Measurements from ENCODE around the gene PROS1.

DNA sequence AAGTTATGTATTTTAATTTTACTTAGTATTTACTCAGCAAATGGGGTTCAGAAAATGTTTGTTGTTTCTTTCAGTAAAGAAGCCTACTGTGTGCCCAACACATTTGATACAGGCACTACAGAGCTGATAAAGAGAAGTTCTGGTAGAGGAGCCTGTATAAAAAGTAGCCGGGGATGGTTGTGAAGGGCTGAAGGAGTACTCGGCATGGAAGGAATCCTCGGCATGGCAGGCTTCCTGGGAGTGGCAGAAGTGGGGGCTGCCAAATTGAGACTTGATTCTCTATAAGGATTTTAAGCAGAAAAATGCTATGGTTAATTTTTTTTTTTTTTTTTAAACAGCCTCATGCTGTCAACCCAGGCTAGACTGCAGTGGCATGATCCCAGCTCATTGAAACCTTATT, 15.5 kb upstream of the PROS1 start:
- TF ChIP-seq JUND (IDR thresholded peaks at IDR 0.05; ENCODE audit: low read depth, low read length): no peak
- no peak for TF ChIP-seq MTA3 (IDR thresholded peaks at IDR 0.05; ENCODE audit: borderline replicate concordance, low read length)
- no peak for TF ChIP-seq RBBP5 (conservative IDR thresholded peaks at IDR 0.05)
- no peak for TF ChIP-seq ZNF274 (IDR thresholded peaks at IDR 0.05; ENCODE audit: insufficient read depth, insufficient read length)
- no peak for TF ChIP-seq SREBF2 (IDR thresholded peaks at IDR 0.05; ENCODE audit: low read length)
- TF ChIP-seq, protein P1, sequence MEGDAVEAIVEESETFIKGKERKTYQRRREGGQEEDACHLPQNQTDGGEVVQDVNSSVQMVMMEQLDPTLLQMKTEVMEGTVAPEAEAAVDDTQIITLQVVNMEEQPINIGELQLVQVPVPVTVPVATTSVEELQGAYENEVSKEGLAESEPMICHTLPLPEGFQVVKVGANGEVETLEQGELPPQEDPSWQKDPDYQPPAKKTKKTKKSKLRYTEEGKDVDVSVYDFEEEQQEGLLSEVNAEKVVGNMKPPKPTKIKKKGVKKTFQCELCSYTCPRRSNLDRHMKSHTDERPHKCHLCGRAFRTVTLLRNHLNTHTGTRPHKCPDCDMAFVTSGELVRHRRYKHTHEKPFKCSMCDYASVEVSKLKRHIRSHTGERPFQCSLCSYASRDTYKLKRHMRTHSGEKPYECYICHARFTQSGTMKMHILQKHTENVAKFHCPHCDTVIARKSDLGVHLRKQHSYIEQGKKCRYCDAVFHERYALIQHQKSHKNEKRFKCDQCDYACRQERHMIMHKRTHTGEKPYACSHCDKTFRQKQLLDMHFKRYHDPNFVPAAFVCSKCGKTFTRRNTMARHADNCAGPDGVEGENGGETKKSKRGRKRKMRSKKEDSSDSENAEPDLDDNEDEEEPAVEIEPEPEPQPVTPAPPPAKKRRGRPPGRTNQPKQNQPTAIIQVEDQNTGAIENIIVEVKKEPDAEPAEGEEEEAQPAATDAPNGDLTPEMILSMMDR (IDR thresholded peaks at IDR 0.05 in 2 of 3, conservative IDR thresholded peaks at IDR 0.05 in 1 of 3; ENCODE audit: control insufficient read depth in 2 of 3, extremely low read depth in 1 of 3, insufficient read depth in 1 of 3, low read depth in 3 of 3, low read length in 3 of 3): no peak
- TF ChIP-seq SMC3 (IDR thresholded peaks at IDR 0.05; ENCODE audit: borderline replicate concordance, low read length): no peak

All from GM12878 (cell line).